Gastroesophageal sphincter (tissue), 4 donors: ENCODE results near the gene BTBD2. TPM values are rescaled to one million over a fixed set of nuclear protein-coding genes. Genes with fewer than 3 reads are reported as not detected.

Experiments used
- ATAC-seq: fragments of 150-250 bp; one replicate; pipeline ENCODE4 v1.9.1; 2016; ENCODE audit warnings: mild to moderate bottlenecking, moderate library complexity
- H3K27ac ChIP-seq, 4 donors: fragments of 200-600 bp; sonication (generic) in 3 of 4; 1 replicate in 3 of 4; 2 replicates in 1 of 4; pipeline ENCODE4 v1.5.1; 2016 to 2019
- H3K27me3 ChIP-seq: fragments of 200-600 bp; sonication (generic); one replicate; pipeline ENCODE4 v1.5.1; 2019
- H3K36me3 ChIP-seq, 2 donors: fragments of 200-600 bp; sonication (generic); one replicate each; pipeline ENCODE4 v1.5.1; 2019; ENCODE audit warnings: control low read depth in 1 of 2
- H3K4me1 ChIP-seq, 3 donors: fragments of 200-600 bp; sonication (generic); 1 replicate in 2 of 3; 2 replicates in 1 of 3; pipeline ENCODE4 v1.5.1; 2016 to 2019; ENCODE audit warnings: control low read depth in 2 of 3
- H3K4me3 ChIP-seq, 2 donors: fragments of 200-600 bp; sonication (generic); one replicate each; pipeline ENCODE4 v1.5.1; 2019; ENCODE audit warnings: mild to moderate bottlenecking in 1 of 2, moderate library complexity in 1 of 2
- H3K9me3 ChIP-seq, 3 donors: fragments of 200-600 bp; sonication (generic); one replicate each; pipeline ENCODE4 v1.5.1; 2017 to 2019; ENCODE audit warnings: control low read depth in 2 of 3
- CTCF ChIP-seq, 4 experiments: fragments of 200-600 bp in 2 of 4; fragments of 450-650 bp in 2 of 4; sonication (generic) in 1 of 4; IDR thresholded peaks; one replicate each; pipeline ENCODE4 v1.5.1; 2017 to 2019; ENCODE audit warnings: antibody characterized with exemption in 4 of 4, mild to moderate bottlenecking in 2 of 4, moderate library complexity in 2 of 4
- EP300 ChIP-seq: sonication (generic); formaldehyde crosslinking; IDR thresholded peaks from one replicate; pipeline ENCODE4 v1.6.1; 2017; ENCODE audit warnings: antibody characterized with exemption, mild to moderate bottlenecking
- POLR2A ChIP-seq, 2 donors: fragments of 450-650 bp; IDR thresholded peaks; one replicate each; pipeline ENCODE4 v1.6.1; 2017; ENCODE audit warnings: antibody characterized with exemption in 2 of 2, mild to moderate bottlenecking in 2 of 2, moderate library complexity in 1 of 2
- POLR2AphosphoS5 ChIP-seq: sonication (generic); formaldehyde crosslinking; IDR thresholded peaks from one replicate; pipeline ENCODE4 v1.6.1; 2017; ENCODE audit warnings: antibody characterized with exemption
- WGBS, 2 donors: methylation state at CpG; one replicate each; pipeline ENCODE4 v1.1.5; 2018; ENCODE audit warnings: low coverage in 1 of 2; 5-methylcytosine and 5-hydroxymethylcytosine counted together
- total RNA-seq, 4 donors: library from RNA; depleted of rRNA; stranded (reverse); fragments of >200 nt; gene quantifications; one replicate each; pipeline ENCODE4 v1.1.0, GENCODE V29; 2016

The BTBD2 gene
- total RNA-seq, 4 donors from 2014 or later: 44.0 to 125 (median 59.9) TPM

GRCh38 chr19:1953037-1953436, 62.5 kb downstream of the BTBD2 start:
- Histone ChIP-seq H3K4me1 (peaks cover 0 to 36% (median 0%) of the 10 kb centered on the region in 3 donors), H3K9me3 (no peaks in the 10 kb centered on the region), H3K4me3 (no peak overlapping the region), H3K36me3 (peaks cover 0 to 38% of the 10 kb centered on the region in 2 donors), H3K27me3 (no peaks in the 10 kb centered on the region), H3K27ac (no peak overlapping the region)
- WGBS, 2 donors: 70 to 80% methylated on average over 2 to 4 of the region's 19 CpGs
- TF ChIP-seq POLR2AphosphoS5: no peak
- TF ChIP-seq POLR2A (IDR thresholded peaks at IDR 0.05): no peak
- TF ChIP-seq EP300: no peak
- no peak for TF ChIP-seq CTCF (IDR thresholded peaks at IDR 0.05)
- ATAC-seq: no peak

- Histone ChIP-seq H3K9me3 (no peaks in the 10 kb centered on the region), H3K27me3 (no peaks in the 10 kb centered on the region), H3K4me1 (peaks cover 0 to 32% (median 0%) of the 10 kb centered on the region in 3 donors), H3K4me3 (no peak overlapping the region), H3K36me3 (peaks cover 0 to 38% of the 10 kb centered on the region in 2 donors), H3K27ac (no peak overlapping the region)
- WGBS, 2 donors: 70% methylated on average over 4 to 9 of the region's 21 CpGs
- ATAC-seq: no peak
- TF ChIP-seq POLR2A (IDR thresholded peaks at IDR 0.05) (no peak), POLR2AphosphoS5 (no peak), CTCF (IDR thresholded peaks at IDR 0.05) (no peak), EP300 (no peak)
Measured at GRCh38 chr19:1952635-1953034, 62.9 kb downstream of the BTBD2 start.

DNA sequence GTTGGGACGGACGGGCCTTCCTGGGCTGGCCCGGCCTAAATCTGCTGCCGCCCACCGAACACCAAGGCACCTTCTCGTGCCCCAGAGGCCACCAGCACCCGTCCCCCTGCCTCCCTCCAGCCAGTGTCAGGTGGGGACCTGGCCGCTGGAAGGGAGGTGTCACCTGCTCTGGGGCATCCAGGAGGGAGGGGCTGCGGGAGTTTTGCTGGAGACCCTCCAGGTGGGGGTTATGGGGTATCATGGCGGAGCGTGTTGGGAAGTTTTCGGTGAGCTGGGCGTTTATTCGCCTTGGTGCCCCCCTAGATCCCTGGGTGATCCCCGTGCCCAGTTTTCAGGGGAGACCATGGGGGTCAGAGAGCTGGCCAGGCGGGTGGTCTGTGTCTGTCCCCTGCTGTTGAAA, 64.9 kb downstream of the BTBD2 start:
- H3K36me3 ChIP-seq: peaks cover 0 to 38% of the 10 kb centered on the region in 2 donors
- no peak for TF ChIP-seq POLR2AphosphoS5
- TF ChIP-seq CTCF (IDR thresholded peaks at IDR 0.05): no peak
- no peak for TF ChIP-seq EP300
- TF ChIP-seq POLR2A (IDR thresholded peaks at IDR 0.05): no peak
- no peak overlapping the region for H3K27ac ChIP-seq
- no peaks in the 10 kb centered on the region for H3K27me3 ChIP-seq
- WGBS, 2 donors: 100% methylated on average over 2 of the region's 16 CpGs; no CpG with 5 or more reads in 1 of the 2 donors
- peaks cover 0 to 15% (median 0%) of the 10 kb centered on the region in 3 donors for H3K4me1 ChIP-seq
- H3K9me3 ChIP-seq: no peaks in the 10 kb centered on the region
- ATAC-seq: no peak
- no peak overlapping the region for H3K4me3 ChIP-seq

GRCh38 chr19:1949304-1950101, 66.0 kb downstream of the BTBD2 start:
- peaks cover 0 to 38% of the 10 kb centered on the region in 2 donors for H3K36me3 ChIP-seq
- H3K27me3 ChIP-seq: no peaks in the 10 kb centered on the region
- no peak overlapping the region for H3K27ac ChIP-seq
- TF ChIP-seq POLR2AphosphoS5 (no peak), CTCF (IDR thresholded peaks at IDR 0.05) (no peak), POLR2A (IDR thresholded peaks at IDR 0.05) (no peak), EP300 (no peak)
- H3K4me3 ChIP-seq: no peak overlapping the region
- H3K9me3 ChIP-seq: no peaks in the 10 kb centered on the region
- ATAC-seq: no peak
- WGBS, 2 donors: 85 to 94% methylated on average over 4 to 12 of the region's 44 CpGs
- H3K4me1 ChIP-seq: peaks cover 0 to 23% (median 7%) of the 10 kb centered on the region in 3 donors
